ENCODE results near the gene TRA2A. TPM values are rescaled to one million over a fixed set of nuclear protein-coding genes. Genes with fewer than 3 reads are reported as not detected.

TRA2A gene
- total and polyA plus RNA-seq, 2 donors from 2014 or later, result 46.4 to 67.1 TPM

GRCh38 chr7:23545493-23545892 is 13.7 kb upstream of the TRA2A start:
- H3K9me3 ChIP-seq (ENCODE audit: control insufficient read depth in 2 of 3, insufficient read depth in 1 of 3, low read length in 3 of 3), result peaks cover 0 to 6% (median 0%) of the 10 kb centered on the region in 3 donors
- no peak for FAIRE-seq
- no peak for DNase-seq
- peaks cover 0 to 2% (median 0%) of the 10 kb centered on the region in 3 donors for H3K4me1 ChIP-seq (ENCODE audit: control insufficient read depth in 2 of 3, insufficient read depth in 2 of 3, low read depth in 1 of 3, low read length in 3 of 3)
- intact Hi-C loops (cut with DNase I), result no loop called here
- no peak overlapping the region for H3K9ac ChIP-seq (ENCODE audit: low read length in 3 of 3)
- no peak overlapping the region for H3K27ac ChIP-seq (ENCODE audit: low read depth in 2 of 2, low read length in 2 of 2)
- H3K27me3 ChIP-seq (ENCODE audit: control insufficient read depth, insufficient read depth, low read length), result no peaks in the 10 kb centered on the region
- no peak overlapping the region for H3K4me3 ChIP-seq (ENCODE audit: low read length in 3 of 3)
- TF ChIP-seq CTCF (IDR thresholded peaks at IDR 0.05; ENCODE audit: borderline replicate concordance, extremely low read depth, insufficient read depth), result no peak
- H3K36me3 ChIP-seq (ENCODE audit: control insufficient read depth in 2 of 3, insufficient read depth in 3 of 3, low read length in 3 of 3), result no peaks in the 10 kb centered on the region

- peaks cover 0 to 2% (median 0%) of the 10 kb centered on the region in 3 donors for H3K4me1 ChIP-seq (ENCODE audit: control insufficient read depth in 2 of 3, insufficient read depth in 2 of 3, low read depth in 1 of 3, low read length in 3 of 3)
- peaks cover 0 to 6% (median 0%) of the 10 kb centered on the region in 3 donors for H3K9me3 ChIP-seq (ENCODE audit: control insufficient read depth in 2 of 3, insufficient read depth in 1 of 3, low read length in 3 of 3)
- peak in 3 of 5 donors; percentile 13 to 75 (median 51) for DNase-seq
- TF ChIP-seq CTCF (IDR thresholded peaks at IDR 0.05; ENCODE audit: borderline replicate concordance, extremely low read depth, insufficient read depth), result peak; percentile 44
- no peak overlapping the region for H3K9ac ChIP-seq (ENCODE audit: low read length in 3 of 3)
- H3K27ac ChIP-seq (ENCODE audit: low read depth in 2 of 2, low read length in 2 of 2), result no peak overlapping the region
- FAIRE-seq, result no peak
- H3K27me3 ChIP-seq (ENCODE audit: control insufficient read depth, insufficient read depth, low read length), result no peaks in the 10 kb centered on the region
- H3K36me3 ChIP-seq (ENCODE audit: control insufficient read depth in 2 of 3, insufficient read depth in 3 of 3, low read length in 3 of 3), result no peaks in the 10 kb centered on the region
- H3K4me3 ChIP-seq (ENCODE audit: low read length in 3 of 3), result no peak overlapping the region
- intact Hi-C loops (cut with DNase I), result no loop called here
Observed at GRCh38 chr7:23544913-23545354, 13.2 kb upstream of the TRA2A start.

DNA sequence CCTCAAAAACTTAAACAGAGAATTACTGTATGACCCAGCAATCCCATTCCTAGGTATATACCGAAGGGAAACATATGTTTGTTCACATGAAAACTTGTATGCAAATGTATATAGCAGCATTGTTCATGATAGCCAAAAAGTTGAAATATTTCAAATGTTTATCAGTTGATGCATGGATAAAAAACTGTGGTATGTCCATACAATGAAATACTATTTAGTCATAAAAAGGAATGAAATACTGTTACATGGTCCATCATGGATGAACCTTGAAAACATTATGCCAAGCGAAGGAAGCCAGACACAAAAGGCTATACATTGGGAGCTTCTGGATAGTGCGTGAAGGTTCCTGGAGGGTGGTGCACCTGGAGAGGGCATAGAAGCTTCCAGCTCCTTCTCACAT is 11.0 kb upstream of the TRA2A start:
- intact Hi-C loops (cut with DNase I), result no loop called here
- no peak for TF ChIP-seq CTCF (IDR thresholded peaks at IDR 0.05; ENCODE audit: borderline replicate concordance, extremely low read depth, insufficient read depth)
- no peaks in the 10 kb centered on the region for H3K36me3 ChIP-seq (ENCODE audit: control insufficient read depth in 2 of 3, insufficient read depth in 3 of 3, low read length in 3 of 3)
- H3K4me3 ChIP-seq (ENCODE audit: low read length in 3 of 3), result no peak overlapping the region
- H3K27ac ChIP-seq (ENCODE audit: low read depth in 2 of 2, low read length in 2 of 2), result no peak overlapping the region
- H3K9ac ChIP-seq (ENCODE audit: low read length in 3 of 3), result no peak overlapping the region
- no peaks in the 10 kb centered on the region for H3K27me3 ChIP-seq (ENCODE audit: control insufficient read depth, insufficient read depth, low read length)
- H3K9me3 ChIP-seq (ENCODE audit: control insufficient read depth in 2 of 3, insufficient read depth in 1 of 3, low read length in 3 of 3), result peaks cover 0 to 6% (median 0%) of the 10 kb centered on the region in 3 donors
- no peak for DNase-seq
- FAIRE-seq, result no peak
- H3K4me1 ChIP-seq (ENCODE audit: control insufficient read depth in 2 of 3, insufficient read depth in 2 of 3, low read depth in 1 of 3, low read length in 3 of 3), result peaks cover 0 to 2% (median 0%) of the 10 kb centered on the region in 3 donors

DNA sequence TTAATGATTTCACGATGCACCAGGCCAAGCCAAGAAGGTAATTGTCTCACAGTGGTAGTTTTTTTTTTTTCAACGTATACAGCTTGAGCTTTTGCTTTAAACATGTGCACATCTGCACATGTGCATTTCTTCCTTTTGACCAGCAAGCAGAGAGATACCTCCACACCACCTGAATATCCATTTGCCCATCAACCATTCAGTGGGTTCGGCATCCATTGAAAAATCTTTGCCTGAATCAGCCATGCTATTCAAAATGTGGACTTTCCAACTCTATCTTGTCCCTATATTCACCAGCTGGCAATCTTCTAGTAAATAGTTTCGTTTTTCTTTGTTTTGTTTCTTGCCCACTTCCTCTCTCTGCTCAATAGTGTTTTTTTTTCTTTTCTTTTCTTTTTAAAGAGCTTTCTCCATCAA is 7.7 kb upstream of the TRA2A start:
- intact Hi-C loops (cut with DNase I), result no loop called here

More for the DNA sequence above, 7.7 kb upstream of the TRA2A start:
- no peaks in the 10 kb centered on the region for H3K27me3 ChIP-seq (ENCODE audit: control insufficient read depth, insufficient read depth, low read length)
- H3K9me3 ChIP-seq (ENCODE audit: control insufficient read depth in 2 of 3, insufficient read depth in 1 of 3, low read length in 3 of 3), result peaks cover 0 to 6% (median 0%) of the 10 kb centered on the region in 3 donors
- H3K4me3 ChIP-seq (ENCODE audit: low read length in 3 of 3), result no peak overlapping the region
- DNase-seq, result no peak
- no peak overlapping the region for H3K27ac ChIP-seq (ENCODE audit: low read depth in 2 of 2, low read length in 2 of 2)
- no peak for FAIRE-seq
- H3K9ac ChIP-seq (ENCODE audit: low read length in 3 of 3), result no peak overlapping the region
- no peak for TF ChIP-seq CTCF (IDR thresholded peaks at IDR 0.05; ENCODE audit: borderline replicate concordance, extremely low read depth, insufficient read depth)
- H3K4me1 ChIP-seq (ENCODE audit: control insufficient read depth in 2 of 3, insufficient read depth in 2 of 3, low read depth in 1 of 3, low read length in 3 of 3), result no peaks in the 10 kb centered on the region
- H3K36me3 ChIP-seq (ENCODE audit: control insufficient read depth in 2 of 3, insufficient read depth in 3 of 3, low read length in 3 of 3), result no peaks in the 10 kb centered on the region

Data from kidney (tissue), 14 donors.